HepG2 (cell line): Measurements from ENCODE around the gene PLEKHD1. TPM values are rescaled to one million over a fixed set of nuclear protein-coding genes. Genes with fewer than 3 reads are reported as not detected.

Source experiments
- CBX2 ChIP-seq, 2 experiments: fragments of 200-600 bp in 1 of 2; sonication (generic); formaldehyde crosslinking in 1 of 2; IDR thresholded peaks; 2 replicates each; pipeline versions ENCODE4 v1.7.0 to v1.8.1; 2018 to 2022; ENCODE audit warnings: low read depth in 2 of 2, low read length in 1 of 2, mild to moderate bottlenecking in 1 of 2, missing genetic modification reagents in 1 of 2
- CHD2 ChIP-seq: IDR thresholded peaks from 2 replicates; pipeline ENCODE4 v1.6.1; 2011; ENCODE audit warnings: low read depth, low read length, improper control_type of control experiment
- FOXA1 ChIP-seq, 2 experiments: fragments of 450-650 bp in 1 of 2; sonication (generic) in 1 of 2; formaldehyde crosslinking in 1 of 2; IDR thresholded peaks; 2 replicates each; pipeline versions ENCODE4 v1.4.0 to v1.6.1; 2016 to 2020; ENCODE audit warnings: missing genetic modification reagents in 1 of 2
- JUN ChIP-seq: sonication (generic); formaldehyde crosslinking; IDR thresholded peaks from 2 replicates; pipeline ENCODE4 v1.4.0; 2020; ENCODE audit warnings: mild to moderate bottlenecking, missing genetic modification reagents
- KLF11 ChIP-seq: IDR thresholded peaks from 2 replicates; pipeline ENCODE4 v1.6.1; 2016; ENCODE audit warnings: missing compliant biosample characterization
- MAFK ChIP-seq, 2 experiments: IDR thresholded peaks in 1 of 2; conservative IDR thresholded peaks in 1 of 2; 2 replicates each; pipeline ENCODE4 v1.6.1; 2011; ENCODE audit warnings: improper control_type of control experiment in 2 of 2, low read length in 2 of 2
- PLRG1 ChIP-seq: fragments of 450-650 bp; conservative IDR thresholded peaks from 2 replicates; pipeline ENCODE4 v1.6.1; 2016
- THYN1 ChIP-seq: sonication (generic); formaldehyde crosslinking; IDR thresholded peaks from 2 replicates; pipeline ENCODE4 v1.8.1; 2023; ENCODE audit warnings: low read depth, mild to moderate bottlenecking, moderate library complexity, missing genetic modification reagents, borderline replicate concordance
- XRCC5 ChIP-seq: fragments of 200-400 bp; formaldehyde crosslinking; optimal IDR thresholded peaks from 2 replicates; pipeline ENCODE3; 2017; ENCODE audit warnings: mild to moderate bottlenecking, low read length
- ZFY ChIP-seq: sonication (generic); formaldehyde crosslinking; IDR thresholded peaks from 2 replicates; pipeline ENCODE4 v1.4.0; 2020; ENCODE audit warnings: missing genetic modification reagents
- ZNF121 ChIP-seq: sonication (generic); formaldehyde crosslinking; IDR thresholded peaks from 2 replicates; pipeline ENCODE4 v1.5.0; 2020; ENCODE audit warnings: mild to moderate bottlenecking, missing genetic modification reagents
- ZNF124 ChIP-seq: sonication (generic); formaldehyde crosslinking; IDR thresholded peaks from 2 replicates; pipeline ENCODE4 v1.4.0; 2020; ENCODE audit warnings: missing genetic modification reagents
- ZNF296 ChIP-seq: sonication (generic); formaldehyde crosslinking; conservative IDR thresholded peaks from 2 replicates; pipeline ENCODE4 v1.5.0; 2020; ENCODE audit warnings: mild to moderate bottlenecking, missing genetic modification reagents
- ZNF383 ChIP-seq: sonication (generic); formaldehyde crosslinking; IDR thresholded peaks from 2 replicates; pipeline ENCODE4 v1.4.0; 2020; ENCODE audit warnings: missing genetic modification reagents, mild to moderate bottlenecking, borderline replicate concordance
- ZNF720 ChIP-seq: sonication (generic); formaldehyde crosslinking; IDR thresholded peaks from 2 replicates; pipeline ENCODE4 v1.4.0; 2020; ENCODE audit warnings: missing genetic modification reagents
- ZNF746 ChIP-seq: sonication (generic); formaldehyde crosslinking; IDR thresholded peaks from 2 replicates; pipeline ENCODE4 v1.8.0; 2022; ENCODE audit warnings: mild to moderate bottlenecking, missing genetic modification reagents
- ZNF777 ChIP-seq: sonication (generic); formaldehyde crosslinking; IDR thresholded peaks from 2 replicates; pipeline ENCODE4 v1.4.0; 2020; ENCODE audit warnings: missing genetic modification reagents
- ZSCAN31 ChIP-seq: sonication (generic); formaldehyde crosslinking; IDR thresholded peaks from 2 replicates; pipeline ENCODE4 v1.5.0; 2020; ENCODE audit warnings: low read depth, mild to moderate bottlenecking, missing genetic modification reagents
- polyA plus RNA-seq, 8 experiments: library from polyadenylated mRNA; depleted of rRNA in 3 of 8; stranded (reverse) in 7 of 8; unstranded in 1 of 8; fragments of >200 nt; fragmentation: Illumina TruSeq in 4 of 8; extraction: Trizol in 4 of 8; gene quantifications; 2 replicates each; pipeline versions ENCODE4 v1.2.1 to v1.2.3, GENCODE V29; 2011 to 2016; ENCODE audit warnings: low read depth in 4 of 8, missing spikeins in 1 of 8, mixed read lengths in 1 of 8; ENCODE audit not compliant: insufficient read depth in 1 of 8
- total RNA-seq, 5 experiments: library from RNA; depleted of rRNA; stranded (reverse); fragments of >200 nt; fragmentation: Illumina TruSeq; extraction: Trizol; gene quantifications; 2 replicates each; pipeline ENCODE4 v1.2.3, GENCODE V29; 2016; ENCODE audit warnings: low read depth in 1 of 5
- TF ChIP-seq, protein P1 (sequence below): IDR thresholded peaks from 2 replicates; pipeline ENCODE4 v1.6.1; 2012; ENCODE audit warnings: low read length, improper control_type of control experiment
- TF ChIP-seq, protein P2 (sequence below): sonication (generic); formaldehyde crosslinking; IDR thresholded peaks from 2 replicates; pipeline ENCODE4 v1.8.0; 2022; ENCODE audit warnings: mild to moderate bottlenecking, missing genetic modification reagents; ENCODE audit not compliant: insufficient replicate concordance
- TF ChIP-seq, protein P3 (sequence below): sonication (generic); formaldehyde crosslinking; IDR thresholded peaks from 2 replicates; pipeline ENCODE4 v1.5.1; 2020; ENCODE audit warnings: mild to moderate bottlenecking, missing genetic modification reagents, moderate library complexity

PLEKHD1 gene
- total and polyA plus RNA-seq, 2 of the 13 experiments (the other 11 are each of a cell fraction or from before 2014, with no cell fraction given): 0.01 TPM; not detected in 1

DNA sequence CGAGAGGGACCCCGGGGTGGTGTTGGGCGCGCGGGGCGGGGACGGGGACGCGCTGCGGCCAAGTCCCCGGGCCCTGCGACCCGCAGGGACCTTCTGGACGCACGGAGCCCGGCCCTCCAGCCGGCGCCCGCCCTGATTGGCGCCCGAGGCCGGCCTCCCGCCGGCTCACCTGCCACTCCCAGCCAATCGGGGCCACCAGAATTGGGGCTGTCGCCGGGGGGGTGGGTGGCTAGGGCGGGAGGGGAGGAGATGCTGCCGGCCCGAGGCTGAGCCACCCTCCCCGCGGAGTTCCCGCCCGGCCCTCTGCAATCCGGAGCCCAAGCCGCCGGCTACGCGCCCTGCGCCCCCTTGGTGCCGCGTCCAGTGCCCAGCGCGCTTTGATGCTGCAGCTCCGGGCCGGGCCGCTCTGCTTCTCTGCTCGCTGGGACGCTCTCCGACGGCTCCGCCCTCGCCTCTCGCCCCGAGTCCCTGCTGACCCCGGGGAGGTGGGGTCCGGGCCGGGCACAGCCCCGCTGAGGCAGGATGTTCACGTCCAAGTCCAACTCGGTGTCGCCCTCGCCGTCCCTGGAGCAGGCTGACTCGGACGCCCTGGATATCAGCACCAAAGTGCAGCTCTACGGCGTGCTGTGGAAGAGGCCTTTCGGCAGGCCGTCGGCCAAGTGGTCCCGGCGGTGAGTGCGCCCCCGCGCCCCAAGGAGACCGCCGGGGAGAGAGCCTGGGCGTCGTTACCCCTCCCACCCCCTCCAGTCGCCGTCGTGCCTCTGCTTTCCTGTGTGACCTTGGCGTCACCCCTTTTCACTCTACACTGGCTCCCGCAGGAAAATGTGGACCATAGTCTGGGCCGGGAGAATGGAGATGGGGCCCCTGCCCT, at the start of gene PLEKHD1 (continued):
- TF ChIP-seq, protein P1, sequence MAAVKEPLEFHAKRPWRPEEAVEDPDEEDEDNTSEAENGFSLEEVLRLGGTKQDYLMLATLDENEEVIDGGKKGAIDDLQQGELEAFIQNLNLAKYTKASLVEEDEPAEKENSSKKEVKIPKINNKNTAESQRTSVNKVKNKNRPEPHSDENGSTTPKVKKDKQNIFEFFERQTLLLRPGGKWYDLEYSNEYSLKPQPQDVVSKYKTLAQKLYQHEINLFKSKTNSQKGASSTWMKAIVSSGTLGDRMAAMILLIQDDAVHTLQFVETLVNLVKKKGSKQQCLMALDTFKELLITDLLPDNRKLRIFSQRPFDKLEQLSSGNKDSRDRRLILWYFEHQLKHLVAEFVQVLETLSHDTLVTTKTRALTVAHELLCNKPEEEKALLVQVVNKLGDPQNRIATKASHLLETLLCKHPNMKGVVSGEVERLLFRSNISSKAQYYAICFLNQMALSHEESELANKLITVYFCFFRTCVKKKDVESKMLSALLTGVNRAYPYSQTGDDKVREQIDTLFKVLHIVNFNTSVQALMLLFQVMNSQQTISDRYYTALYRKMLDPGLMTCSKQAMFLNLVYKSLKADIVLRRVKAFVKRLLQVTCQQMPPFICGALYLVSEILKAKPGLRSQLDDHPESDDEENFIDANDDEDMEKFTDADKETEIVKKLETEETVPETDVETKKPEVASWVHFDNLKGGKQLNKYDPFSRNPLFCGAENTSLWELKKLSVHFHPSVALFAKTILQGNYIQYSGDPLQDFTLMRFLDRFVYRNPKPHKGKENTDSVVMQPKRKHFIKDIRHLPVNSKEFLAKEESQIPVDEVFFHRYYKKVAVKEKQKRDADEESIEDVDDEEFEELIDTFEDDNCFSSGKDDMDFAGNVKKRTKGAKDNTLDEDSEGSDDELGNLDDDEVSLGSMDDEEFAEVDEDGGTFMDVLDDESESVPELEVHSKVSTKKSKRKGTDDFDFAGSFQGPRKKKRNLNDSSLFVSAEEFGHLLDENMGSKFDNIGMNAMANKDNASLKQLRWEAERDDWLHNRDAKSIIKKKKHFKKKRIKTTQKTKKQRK: no peak
- TF ChIP-seq THYN1 (CRISPR knock-in tag): no peak
- 0 out of 2 replicates have a peak, but pooled peaks have one; percentile 30 for TF ChIP-seq ZFY (CRISPR knock-in tag)
- TF ChIP-seq ZNF720 (CRISPR knock-in tag): no peak
- no peak for TF ChIP-seq JUN (CRISPR knock-in tag)
- no peak for TF ChIP-seq MAFK (conservative IDR thresholded peaks at IDR 0.05 in 1 of 2, IDR thresholded peaks at IDR 0.05 in 1 of 2; ENCODE audit: low read length in 2 of 2)
- TF ChIP-seq, protein P2, sequence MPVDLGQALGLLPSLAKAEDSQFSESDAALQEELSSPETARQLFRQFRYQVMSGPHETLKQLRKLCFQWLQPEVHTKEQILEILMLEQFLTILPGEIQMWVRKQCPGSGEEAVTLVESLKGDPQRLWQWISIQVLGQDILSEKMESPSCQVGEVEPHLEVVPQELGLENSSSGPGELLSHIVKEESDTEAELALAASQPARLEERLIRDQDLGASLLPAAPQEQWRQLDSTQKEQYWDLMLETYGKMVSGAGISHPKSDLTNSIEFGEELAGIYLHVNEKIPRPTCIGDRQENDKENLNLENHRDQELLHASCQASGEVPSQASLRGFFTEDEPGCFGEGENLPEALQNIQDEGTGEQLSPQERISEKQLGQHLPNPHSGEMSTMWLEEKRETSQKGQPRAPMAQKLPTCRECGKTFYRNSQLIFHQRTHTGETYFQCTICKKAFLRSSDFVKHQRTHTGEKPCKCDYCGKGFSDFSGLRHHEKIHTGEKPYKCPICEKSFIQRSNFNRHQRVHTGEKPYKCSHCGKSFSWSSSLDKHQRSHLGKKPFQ (CRISPR knock-in tag): no peak
- no peak for TF ChIP-seq ZNF383 (CRISPR knock-in tag)
- no peak for TF ChIP-seq FOXA1 (IDR thresholded peaks at IDR 0.05)
- no peak for TF ChIP-seq FOXA1 (CRISPR knock-in tag; IDR thresholded peaks at IDR 0.05)
- no peak for TF ChIP-seq ZNF296 (CRISPR knock-in tag)
- no peak for TF ChIP-seq ZNF746 (CRISPR knock-in tag)
- TF ChIP-seq, protein P3, sequence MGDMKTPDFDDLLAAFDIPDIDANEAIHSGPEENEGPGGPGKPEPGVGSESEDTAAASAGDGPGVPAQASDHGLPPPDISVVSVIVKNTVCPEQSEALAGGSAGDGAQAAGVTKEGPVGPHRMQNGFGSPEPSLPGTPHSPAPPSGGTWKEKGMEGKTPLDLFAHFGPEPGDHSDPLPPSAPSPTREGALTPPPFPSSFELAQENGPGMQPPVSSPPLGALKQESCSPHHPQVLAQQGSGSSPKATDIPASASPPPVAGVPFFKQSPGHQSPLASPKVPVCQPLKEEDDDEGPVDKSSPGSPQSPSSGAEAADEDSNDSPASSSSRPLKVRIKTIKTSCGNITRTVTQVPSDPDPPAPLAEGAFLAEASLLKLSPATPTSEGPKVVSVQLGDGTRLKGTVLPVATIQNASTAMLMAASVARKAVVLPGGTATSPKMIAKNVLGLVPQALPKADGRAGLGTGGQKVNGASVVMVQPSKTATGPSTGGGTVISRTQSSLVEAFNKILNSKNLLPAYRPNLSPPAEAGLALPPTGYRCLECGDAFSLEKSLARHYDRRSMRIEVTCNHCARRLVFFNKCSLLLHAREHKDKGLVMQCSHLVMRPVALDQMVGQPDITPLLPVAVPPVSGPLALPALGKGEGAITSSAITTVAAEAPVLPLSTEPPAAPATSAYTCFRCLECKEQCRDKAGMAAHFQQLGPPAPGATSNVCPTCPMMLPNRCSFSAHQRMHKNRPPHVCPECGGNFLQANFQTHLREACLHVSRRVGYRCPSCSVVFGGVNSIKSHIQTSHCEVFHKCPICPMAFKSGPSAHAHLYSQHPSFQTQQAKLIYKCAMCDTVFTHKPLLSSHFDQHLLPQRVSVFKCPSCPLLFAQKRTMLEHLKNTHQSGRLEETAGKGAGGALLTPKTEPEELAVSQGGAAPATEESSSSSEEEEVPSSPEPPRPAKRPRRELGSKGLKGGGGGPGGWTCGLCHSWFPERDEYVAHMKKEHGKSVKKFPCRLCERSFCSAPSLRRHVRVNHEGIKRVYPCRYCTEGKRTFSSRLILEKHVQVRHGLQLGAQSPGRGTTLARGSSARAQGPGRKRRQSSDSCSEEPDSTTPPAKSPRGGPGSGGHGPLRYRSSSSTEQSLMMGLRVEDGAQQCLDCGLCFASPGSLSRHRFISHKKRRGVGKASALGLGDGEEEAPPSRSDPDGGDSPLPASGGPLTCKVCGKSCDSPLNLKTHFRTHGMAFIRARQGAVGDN: peak; percentile 39
- TF ChIP-seq CHD2: no peak
- TF ChIP-seq KLF11 (CRISPR knock-in tag): no peak
- no peak for TF ChIP-seq PLRG1
- no peak for TF ChIP-seq XRCC5
- TF ChIP-seq ZSCAN31 (CRISPR knock-in tag): no peak
- TF ChIP-seq ZNF124 (CRISPR knock-in tag): no peak
- peak; percentile 85 for TF ChIP-seq ZNF777
- TF ChIP-seq ZNF121 (CRISPR knock-in tag): no peak
- TF ChIP-seq CBX2 (IDR thresholded peaks at IDR 0.05; ENCODE audit: low read depth, low read length): no peak
- TF ChIP-seq CBX2 (CRISPR knock-in tag; IDR thresholded peaks at IDR 0.05; ENCODE audit: low read depth): no peak
